ENCODE measurements around the gene BCHE.

The BCHE gene

DNA sequence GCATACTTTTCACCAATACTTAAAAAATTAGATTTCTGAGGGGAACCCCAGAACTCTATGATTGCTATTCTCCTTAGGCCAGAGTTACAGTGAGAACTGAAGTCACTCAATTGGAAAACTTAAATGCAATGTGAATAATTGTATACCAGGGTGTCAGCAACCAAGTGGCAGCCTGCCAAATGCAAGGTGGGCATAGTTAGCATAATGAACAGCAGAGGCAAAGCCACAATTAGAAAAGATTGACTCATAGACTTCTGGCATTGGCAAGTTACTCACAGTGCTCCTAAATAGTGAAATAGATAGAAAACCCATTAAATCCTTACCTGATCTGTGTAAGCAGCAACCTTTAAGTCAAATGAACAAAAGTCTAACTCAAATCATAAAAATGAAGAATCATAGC, 94.9 kb downstream of the BCHE start:
- H3K4me3 ChIP-seq (ENCODE audit: low read depth, low read length) = no peak overlapping the region
- no peak for DNase-seq (ENCODE audit: low read depth)
- in situ Hi-C loops (cut with HindIII; ENCODE audit: low sequenced_read_pairs) = no loop called here
- TF ChIP-seq, protein P1, sequence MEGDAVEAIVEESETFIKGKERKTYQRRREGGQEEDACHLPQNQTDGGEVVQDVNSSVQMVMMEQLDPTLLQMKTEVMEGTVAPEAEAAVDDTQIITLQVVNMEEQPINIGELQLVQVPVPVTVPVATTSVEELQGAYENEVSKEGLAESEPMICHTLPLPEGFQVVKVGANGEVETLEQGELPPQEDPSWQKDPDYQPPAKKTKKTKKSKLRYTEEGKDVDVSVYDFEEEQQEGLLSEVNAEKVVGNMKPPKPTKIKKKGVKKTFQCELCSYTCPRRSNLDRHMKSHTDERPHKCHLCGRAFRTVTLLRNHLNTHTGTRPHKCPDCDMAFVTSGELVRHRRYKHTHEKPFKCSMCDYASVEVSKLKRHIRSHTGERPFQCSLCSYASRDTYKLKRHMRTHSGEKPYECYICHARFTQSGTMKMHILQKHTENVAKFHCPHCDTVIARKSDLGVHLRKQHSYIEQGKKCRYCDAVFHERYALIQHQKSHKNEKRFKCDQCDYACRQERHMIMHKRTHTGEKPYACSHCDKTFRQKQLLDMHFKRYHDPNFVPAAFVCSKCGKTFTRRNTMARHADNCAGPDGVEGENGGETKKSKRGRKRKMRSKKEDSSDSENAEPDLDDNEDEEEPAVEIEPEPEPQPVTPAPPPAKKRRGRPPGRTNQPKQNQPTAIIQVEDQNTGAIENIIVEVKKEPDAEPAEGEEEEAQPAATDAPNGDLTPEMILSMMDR (IDR thresholded peaks at IDR 0.05; ENCODE audit: low read depth, low read length, missing control alignments) = no peak

DNA sequence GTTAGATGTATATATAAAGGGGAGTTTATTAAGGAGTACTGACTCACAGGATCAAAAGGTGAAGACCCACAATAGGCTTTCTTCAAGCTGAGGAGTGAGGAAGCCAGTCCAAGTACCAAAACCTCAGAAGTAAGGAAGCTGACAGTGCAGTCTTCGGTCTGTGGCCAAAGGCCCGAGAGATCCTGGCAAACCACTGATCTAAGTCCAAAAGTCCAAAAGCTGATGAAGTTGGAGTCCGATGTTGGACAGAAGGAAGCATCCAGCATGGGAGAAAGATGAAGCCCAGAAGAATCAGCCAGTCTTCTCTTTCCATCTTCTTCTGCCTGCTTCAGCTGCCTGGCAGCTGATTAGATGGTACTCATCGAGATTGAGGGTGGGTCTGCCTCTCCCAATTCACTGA, 107.5 kb downstream of the BCHE start:
- no peak overlapping the region for H3K4me3 ChIP-seq (ENCODE audit: low read depth, low read length)
- TF ChIP-seq, protein P1 (IDR thresholded peaks at IDR 0.05; ENCODE audit: low read depth, low read length, missing control alignments) = no peak
- in situ Hi-C loops (cut with HindIII; ENCODE audit: low sequenced_read_pairs) = no loop called here
- no peak for DNase-seq (ENCODE audit: low read depth)

DNA sequence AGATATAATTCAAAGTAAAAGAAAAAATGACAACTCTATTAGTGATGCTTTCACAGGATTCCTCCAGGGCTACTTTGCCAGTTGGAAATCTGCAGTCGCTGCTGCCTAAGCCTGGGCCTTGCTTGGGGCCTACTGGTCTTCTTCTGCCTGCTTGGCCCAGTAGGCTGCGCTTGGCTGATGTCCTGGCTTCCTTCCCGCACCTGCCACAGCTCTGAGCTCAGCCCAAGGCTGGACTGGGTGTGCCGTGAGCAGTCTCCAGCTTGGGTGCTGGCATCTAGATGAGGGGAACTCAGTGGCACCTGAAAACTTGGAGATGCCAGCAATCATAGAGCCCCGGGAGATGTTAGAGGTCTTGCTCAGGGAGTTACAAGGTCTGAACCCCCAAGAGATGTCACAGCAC, 108.3 kb downstream of the BCHE start:
- no peak for DNase-seq (ENCODE audit: low read depth)
- in situ Hi-C loops (cut with HindIII; ENCODE audit: low sequenced_read_pairs) = no loop called here
- TF ChIP-seq, protein P1 (IDR thresholded peaks at IDR 0.05; ENCODE audit: low read depth, low read length, missing control alignments) = no peak
- no peak overlapping the region for H3K4me3 ChIP-seq (ENCODE audit: low read depth, low read length)

DNA sequence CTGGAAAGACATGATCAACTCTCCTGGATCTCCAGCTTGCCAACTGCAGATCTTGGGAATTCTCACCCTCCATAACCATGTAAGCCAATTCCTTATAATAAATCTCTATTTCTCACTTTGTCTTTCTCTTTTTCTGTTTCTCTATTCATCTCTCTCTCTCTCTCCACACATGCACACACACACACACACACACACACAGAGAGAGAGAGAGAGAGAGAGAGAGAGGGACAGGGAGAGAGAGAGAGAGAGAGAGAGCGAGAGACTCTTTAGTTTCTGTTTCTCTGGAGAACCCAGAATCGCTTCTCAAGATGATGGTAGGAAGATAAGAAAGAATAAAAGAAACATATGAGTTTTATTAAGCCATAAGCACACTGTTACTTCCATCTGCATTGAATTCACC, 111.9 kb downstream of the BCHE start:
- in situ Hi-C loops (cut with HindIII; ENCODE audit: low sequenced_read_pairs) = no loop called here
- no peak for DNase-seq (ENCODE audit: low read depth)

More for the DNA sequence above, 111.9 kb downstream of the BCHE start:
- TF ChIP-seq, protein P1 (IDR thresholded peaks at IDR 0.05; ENCODE audit: low read depth, low read length, missing control alignments) = no peak
- H3K4me3 ChIP-seq (ENCODE audit: low read depth, low read length) = no peak overlapping the region

All from astrocyte of the cerebellum (primary cell).